WTC11 (cell line): ENCODE data around the gene RFX7. TPM values are rescaled to one million over a fixed set of nuclear protein-coding genes. Genes with fewer than 3 reads are reported as not detected.

Experiments used
- ATAC-seq: fragments of 200-7000 bp; cut with Tn5 transposase; 2 replicates; pipeline ENCODE4 v1.10.0; 2021; ENCODE audit warnings: mild to moderate bottlenecking, moderate library complexity
- Bru-seq: library from RNA; stranded (reverse); fragments of 400-500 nt; gene quantifications from one replicate; lab custom pipeline; 2021; lab: Mats Ljungman, UMichigan
- CTCF ChIA-PET: fragments of 300-600 bp; sonication (Branson Sonifier 250); formaldehyde crosslinking; loops from one replicate; lab custom pipeline; 2021; ENCODE audit warnings: antibody characterized with exemption; lab: Charles Lee
- POLR2A ChIA-PET: fragments of 350-600 bp; sonication (Branson Sonifier 250); formaldehyde crosslinking; loops from one replicate; lab custom pipeline; 2021; ENCODE audit warnings: antibody characterized with exemption; lab: Charles Lee
- DNase-seq: peaks from one replicate; pipeline ENCODE4 v3.0.0; 2021; ENCODE audit warnings: low spot score
- H3K27ac Mint-ChIP-seq: 2 replicates; pipeline ENCODE4 v1.8.0; 2021; ENCODE audit warnings: mixed read lengths
- H3K27me3 Mint-ChIP-seq: 2 replicates; pipeline ENCODE4 v1.8.0; 2021; ENCODE audit warnings: low read depth, mild to moderate bottlenecking, moderate library complexity, mixed read lengths
- H3K36me3 Mint-ChIP-seq: 2 replicates; pipeline ENCODE4 v1.8.0; 2021; ENCODE audit warnings: mixed read lengths
- H3K4me1 Mint-ChIP-seq: 2 replicates; pipeline ENCODE4 v1.8.0; 2022; ENCODE audit warnings: mixed read lengths
- H3K4me3 Mint-ChIP-seq: 2 replicates; pipeline ENCODE4 v1.8.0; 2021; ENCODE audit warnings: mild to moderate bottlenecking, moderate library complexity, mixed read lengths
- H3K9me3 Mint-ChIP-seq: 2 replicates; pipeline ENCODE4 v1.8.0; 2021; ENCODE audit warnings: mixed read lengths
- ATF1 ChIP-seq: sonication (generic); formaldehyde crosslinking; IDR thresholded peaks from 2 replicates; pipeline ENCODE4 v1.8.1; 2023; ENCODE audit warnings: mild to moderate bottlenecking, moderate library complexity, missing genetic modification reagents
- ETV6 ChIP-seq: sonication (generic); formaldehyde crosslinking; IDR thresholded peaks from 2 replicates; pipeline ENCODE4 v1.8.1; 2022; ENCODE audit warnings: mild to moderate bottlenecking, missing genetic modification reagents
- GRHL2 ChIP-seq: fragments of 250-450 bp; sonication (Bioruptor Pico); IDR thresholded peaks from 2 replicates; pipeline ENCODE4 v1.8.0; 2022; ENCODE audit warnings: mild to moderate bottlenecking, moderate library complexity; ENCODE audit not compliant: insufficient replicate concordance, severe bottlenecking
- KAT7 ChIP-seq: sonication (generic); formaldehyde crosslinking; IDR thresholded peaks from 2 replicates; pipeline ENCODE4 v1.8.1; 2023; ENCODE audit warnings: missing genetic modification reagents, mild to moderate bottlenecking, borderline replicate concordance
- MYBL2 ChIP-seq: sonication (generic); formaldehyde crosslinking; IDR thresholded peaks from 2 replicates; pipeline ENCODE4 v1.8.1; 2023; ENCODE audit warnings: mild to moderate bottlenecking, moderate library complexity, missing genetic modification reagents
- NR1H2 ChIP-seq: sonication (generic); formaldehyde crosslinking; IDR thresholded peaks from 2 replicates; pipeline ENCODE4 v1.9.0; 2021; ENCODE audit warnings: mild to moderate bottlenecking, moderate library complexity, missing genetic modification reagents
- SMAD4 ChIP-seq: sonication (generic); formaldehyde crosslinking; IDR thresholded peaks from 2 replicates; pipeline ENCODE4 v1.8.0; 2022; ENCODE audit warnings: mild to moderate bottlenecking, missing genetic modification reagents
- SP1 ChIP-seq: sonication (generic); formaldehyde crosslinking; conservative IDR thresholded peaks from 2 replicates; pipeline ENCODE4 v1.8.1; 2022; ENCODE audit warnings: missing genetic modification reagents
- TCF7 ChIP-seq: sonication (generic); formaldehyde crosslinking; IDR thresholded peaks from 2 replicates; pipeline ENCODE4 v1.8.0; 2022; ENCODE audit warnings: mild to moderate bottlenecking, low read depth, missing genetic modification reagents, moderate library complexity
- ZNF138 ChIP-seq: sonication (generic); formaldehyde crosslinking; conservative IDR thresholded peaks from 2 replicates; pipeline ENCODE4 v1.8.1; 2022; ENCODE audit warnings: mild to moderate bottlenecking, moderate library complexity, missing genetic modification reagents
- ZNF219 ChIP-seq: sonication (generic); formaldehyde crosslinking; IDR thresholded peaks from 2 replicates; pipeline ENCODE4 v1.8.0; 2023; ENCODE audit warnings: missing genetic modification reagents, mild to moderate bottlenecking, borderline replicate concordance
- ZNF423 ChIP-seq: fragments of 250-450 bp; sonication (Bioruptor Pico); IDR thresholded peaks from 2 replicates; pipeline ENCODE4 v2.1.2; 2022; ENCODE audit warnings: mild to moderate bottlenecking, moderate library complexity
- long read RNA-seq, 3 experiments: library from RNA in 1 of 3; library from capped mRNA in 1 of 3; library from polyadenylated mRNA in 1 of 3; unstranded in 2 of 3; stranded (forward) in 1 of 3; transcript quantifications; one replicate each; pipeline ENCODE4 v2.0.0, GENCODE V29; 2021
- total RNA-seq: library from RNA; stranded (reverse); gene quantifications from 3 replicates; pipeline ENCODE4 v1.2.3, GENCODE V29; 2021
- TF ChIP-seq, protein P1 (sequence below): sonication (generic); formaldehyde crosslinking; IDR thresholded peaks from 2 replicates; pipeline ENCODE4 v1.8.0; 2023; ENCODE audit warnings: mild to moderate bottlenecking, missing genetic modification reagents
- TF ChIP-seq, protein P2 (sequence below): sonication (generic); formaldehyde crosslinking; IDR thresholded peaks from 2 replicates; pipeline ENCODE4 v1.8.1; 2023; ENCODE audit warnings: mild to moderate bottlenecking, missing genetic modification reagents, moderate library complexity
- TF ChIP-seq, protein P3 (sequence below): sonication (generic); formaldehyde crosslinking; IDR thresholded peaks from 2 replicates; pipeline ENCODE4 v1.8.1; 2023; ENCODE audit warnings: mild to moderate bottlenecking, missing genetic modification reagents, moderate library complexity
- TF ChIP-seq, protein P4 (sequence below): sonication (generic); formaldehyde crosslinking; IDR thresholded peaks from 2 replicates; pipeline ENCODE4 v1.8.1; 2023; ENCODE audit warnings: mild to moderate bottlenecking, missing genetic modification reagents, borderline replicate concordance
- TF ChIP-seq, protein P5 (sequence below): fragments of 250-450 bp; sonication (Bioruptor Pico); IDR thresholded peaks from 2 replicates; pipeline ENCODE4 v1.9.0; 2021; ENCODE audit warnings: mild to moderate bottlenecking

Gene RFX7
- total RNA-seq: 36.0 to 38.0 TPM (median 36.0 TPM) in 3 replicates
- percentile 94 among the genes with signal in this experiment for Bru-seq, nascent RNA
- long read RNA-seq, experiment 1, full-length matches to known transcripts: 22 of 94 reads
- long read RNA-seq, experiment 1, partial matches to known transcripts: 5 of 94 reads
- long read RNA-seq, experiment 1, other reads (novel, unspliced or antisense): 67 of 94 reads
- long read RNA-seq, experiment 2, full-length matches to known transcripts: 1 of 28 reads
- long read RNA-seq, experiment 2, partial matches to known transcripts: 2 of 28 reads
- long read RNA-seq, experiment 2, other reads (novel, unspliced or antisense): 25 of 28 reads
- long read RNA-seq, experiment 3, partial matches to known transcripts: 1 of 3 reads
- long read RNA-seq, experiment 3, other reads (novel, unspliced or antisense): 2 of 3 reads

DNA sequence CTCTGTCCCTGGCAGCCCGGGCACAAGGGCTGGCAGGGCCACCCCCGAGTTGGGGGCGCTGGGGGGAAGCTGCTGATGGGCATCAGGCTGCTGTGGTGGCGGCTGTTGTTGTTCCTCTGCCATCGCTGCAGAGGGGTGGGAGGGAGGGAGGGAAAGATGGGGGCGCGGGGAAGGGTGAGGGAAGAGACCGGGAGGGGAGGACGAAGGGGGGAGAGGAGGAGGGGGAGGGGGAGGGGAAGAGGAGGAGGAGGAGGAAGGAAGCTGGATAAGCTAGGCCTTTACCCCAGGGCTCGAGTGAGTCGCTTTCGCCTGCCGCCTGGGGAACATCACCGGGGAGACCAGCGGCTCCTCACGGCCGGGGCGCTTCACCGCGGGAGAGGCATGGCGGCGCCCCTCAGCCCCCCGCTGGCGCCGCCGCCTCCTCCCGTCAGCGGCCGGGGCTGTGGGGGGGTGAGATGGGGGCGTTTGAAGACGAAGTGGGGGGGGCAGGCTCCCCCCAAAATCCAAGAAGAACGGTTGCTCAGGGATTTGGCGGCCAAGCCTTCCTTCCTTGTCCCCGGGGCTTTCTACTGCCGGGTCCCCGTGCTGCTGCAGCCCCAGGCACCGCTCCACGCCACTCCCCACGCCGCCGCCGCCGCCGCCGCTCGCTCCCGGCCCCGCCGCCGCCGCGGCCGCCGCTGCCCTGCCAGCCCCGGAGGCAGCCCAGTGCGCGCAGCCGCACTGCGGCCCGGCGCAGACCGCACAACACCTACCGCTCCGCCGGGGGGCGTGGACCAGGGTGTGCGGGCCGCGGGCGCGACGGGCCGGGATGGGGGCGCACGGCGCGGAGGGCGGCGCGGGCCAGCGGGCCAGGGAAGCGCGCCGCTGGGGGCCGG lies at the start of gene RFX7:
RFX7 (minus strand) TSS at position 717 of the 875 bp plus-strand sequence; CDS start at position 123, 594 bp downstream.
- peak within 1 kb of the TSS; percentile 94 for H3K4me3 Mint-ChIP-seq
- peaks cover 37% of the 10 kb centered on the region for H3K4me1 Mint-ChIP-seq
- peak; percentile 62 for ATAC-seq
- TF ChIP-seq SP1 (CRISPR knock-in tag) (0 out of 2 replicates have a peak, but pooled peaks have one; percentile 25), ATF1 (no peak), ZNF423 (CRISPR knock-in tag) (peak; percentile 57; the same call in 1 of the 2 replicates), SMAD4 (CRISPR knock-in tag) (no peak), GRHL2 (CRISPR knock-in tag) (no peak), KAT7 (0 out of 2 replicates have a peak, but pooled peaks have one; percentile 89), MYBL2 (no peak), NR1H2 (no peak), ZNF219 (no peak), TCF7 (CRISPR knock-in tag) (no peak), ETV6 (CRISPR knock-in tag) (no peak), ZNF138 (CRISPR knock-in tag) (no peak)
- TF ChIP-seq, protein P1, sequence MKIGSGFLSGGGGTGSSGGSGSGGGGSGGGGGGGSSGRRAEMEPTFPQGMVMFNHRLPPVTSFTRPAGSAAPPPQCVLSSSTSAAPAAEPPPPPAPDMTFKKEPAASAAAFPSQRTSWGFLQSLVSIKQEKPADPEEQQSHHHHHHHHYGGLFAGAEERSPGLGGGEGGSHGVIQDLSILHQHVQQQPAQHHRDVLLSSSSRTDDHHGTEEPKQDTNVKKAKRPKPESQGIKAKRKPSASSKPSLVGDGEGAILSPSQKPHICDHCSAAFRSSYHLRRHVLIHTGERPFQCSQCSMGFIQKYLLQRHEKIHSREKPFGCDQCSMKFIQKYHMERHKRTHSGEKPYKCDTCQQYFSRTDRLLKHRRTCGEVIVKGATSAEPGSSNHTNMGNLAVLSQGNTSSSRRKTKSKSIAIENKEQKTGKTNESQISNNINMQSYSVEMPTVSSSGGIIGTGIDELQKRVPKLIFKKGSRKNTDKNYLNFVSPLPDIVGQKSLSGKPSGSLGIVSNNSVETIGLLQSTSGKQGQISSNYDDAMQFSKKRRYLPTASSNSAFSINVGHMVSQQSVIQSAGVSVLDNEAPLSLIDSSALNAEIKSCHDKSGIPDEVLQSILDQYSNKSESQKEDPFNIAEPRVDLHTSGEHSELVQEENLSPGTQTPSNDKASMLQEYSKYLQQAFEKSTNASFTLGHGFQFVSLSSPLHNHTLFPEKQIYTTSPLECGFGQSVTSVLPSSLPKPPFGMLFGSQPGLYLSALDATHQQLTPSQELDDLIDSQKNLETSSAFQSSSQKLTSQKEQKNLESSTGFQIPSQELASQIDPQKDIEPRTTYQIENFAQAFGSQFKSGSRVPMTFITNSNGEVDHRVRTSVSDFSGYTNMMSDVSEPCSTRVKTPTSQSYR (CRISPR knock-in tag): 0 out of 2 replicates have a peak, but pooled peaks have one; percentile 15
- TF ChIP-seq, protein P2, sequence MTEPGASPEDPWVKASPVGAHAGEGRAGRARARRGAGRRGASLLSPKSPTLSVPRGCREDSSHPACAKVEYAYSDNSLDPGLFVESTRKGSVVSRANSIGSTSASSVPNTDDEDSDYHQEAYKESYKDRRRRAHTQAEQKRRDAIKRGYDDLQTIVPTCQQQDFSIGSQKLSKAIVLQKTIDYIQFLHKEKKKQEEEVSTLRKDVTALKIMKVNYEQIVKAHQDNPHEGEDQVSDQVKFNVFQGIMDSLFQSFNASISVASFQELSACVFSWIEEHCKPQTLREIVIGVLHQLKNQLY (CRISPR knock-in tag): no peak
- TF ChIP-seq, protein P3, sequence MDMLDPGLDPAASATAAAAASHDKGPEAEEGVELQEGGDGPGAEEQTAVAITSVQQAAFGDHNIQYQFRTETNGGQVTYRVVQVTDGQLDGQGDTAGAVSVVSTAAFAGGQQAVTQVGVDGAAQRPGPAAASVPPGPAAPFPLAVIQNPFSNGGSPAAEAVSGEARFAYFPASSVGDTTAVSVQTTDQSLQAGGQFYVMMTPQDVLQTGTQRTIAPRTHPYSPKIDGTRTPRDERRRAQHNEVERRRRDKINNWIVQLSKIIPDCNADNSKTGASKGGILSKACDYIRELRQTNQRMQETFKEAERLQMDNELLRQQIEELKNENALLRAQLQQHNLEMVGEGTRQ (CRISPR knock-in tag): no peak
- TF ChIP-seq, protein P4, sequence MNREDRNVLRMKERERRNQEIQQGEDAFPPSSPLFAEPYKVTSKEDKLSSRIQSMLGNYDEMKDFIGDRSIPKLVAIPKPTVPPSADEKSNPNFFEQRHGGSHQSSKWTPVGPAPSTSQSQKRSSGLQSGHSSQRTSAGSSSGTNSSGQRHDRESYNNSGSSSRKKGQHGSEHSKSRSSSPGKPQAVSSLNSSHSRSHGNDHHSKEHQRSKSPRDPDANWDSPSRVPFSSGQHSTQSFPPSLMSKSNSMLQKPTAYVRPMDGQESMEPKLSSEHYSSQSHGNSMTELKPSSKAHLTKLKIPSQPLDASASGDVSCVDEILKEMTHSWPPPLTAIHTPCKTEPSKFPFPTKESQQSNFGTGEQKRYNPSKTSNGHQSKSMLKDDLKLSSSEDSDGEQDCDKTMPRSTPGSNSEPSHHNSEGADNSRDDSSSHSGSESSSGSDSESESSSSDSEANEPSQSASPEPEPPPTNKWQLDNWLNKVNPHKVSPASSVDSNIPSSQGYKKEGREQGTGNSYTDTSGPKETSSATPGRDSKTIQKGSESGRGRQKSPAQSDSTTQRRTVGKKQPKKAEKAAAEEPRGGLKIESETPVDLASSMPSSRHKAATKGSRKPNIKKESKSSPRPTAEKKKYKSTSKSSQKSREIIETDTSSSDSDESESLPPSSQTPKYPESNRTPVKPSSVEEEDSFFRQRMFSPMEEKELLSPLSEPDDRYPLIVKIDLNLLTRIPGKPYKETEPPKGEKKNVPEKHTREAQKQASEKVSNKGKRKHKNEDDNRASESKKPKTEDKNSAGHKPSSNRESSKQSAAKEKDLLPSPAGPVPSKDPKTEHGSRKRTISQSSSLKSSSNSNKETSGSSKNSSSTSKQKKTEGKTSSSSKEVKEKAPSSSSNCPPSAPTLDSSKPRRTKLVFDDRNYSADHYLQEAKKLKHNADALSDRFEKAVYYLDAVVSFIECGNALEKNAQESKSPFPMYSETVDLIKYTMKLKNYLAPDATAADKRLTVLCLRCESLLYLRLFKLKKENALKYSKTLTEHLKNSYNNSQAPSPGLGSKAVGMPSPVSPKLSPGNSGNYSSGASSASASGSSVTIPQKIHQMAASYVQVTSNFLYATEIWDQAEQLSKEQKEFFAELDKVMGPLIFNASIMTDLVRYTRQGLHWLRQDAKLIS (CRISPR knock-in tag): no peak
- TF ChIP-seq, protein P5, sequence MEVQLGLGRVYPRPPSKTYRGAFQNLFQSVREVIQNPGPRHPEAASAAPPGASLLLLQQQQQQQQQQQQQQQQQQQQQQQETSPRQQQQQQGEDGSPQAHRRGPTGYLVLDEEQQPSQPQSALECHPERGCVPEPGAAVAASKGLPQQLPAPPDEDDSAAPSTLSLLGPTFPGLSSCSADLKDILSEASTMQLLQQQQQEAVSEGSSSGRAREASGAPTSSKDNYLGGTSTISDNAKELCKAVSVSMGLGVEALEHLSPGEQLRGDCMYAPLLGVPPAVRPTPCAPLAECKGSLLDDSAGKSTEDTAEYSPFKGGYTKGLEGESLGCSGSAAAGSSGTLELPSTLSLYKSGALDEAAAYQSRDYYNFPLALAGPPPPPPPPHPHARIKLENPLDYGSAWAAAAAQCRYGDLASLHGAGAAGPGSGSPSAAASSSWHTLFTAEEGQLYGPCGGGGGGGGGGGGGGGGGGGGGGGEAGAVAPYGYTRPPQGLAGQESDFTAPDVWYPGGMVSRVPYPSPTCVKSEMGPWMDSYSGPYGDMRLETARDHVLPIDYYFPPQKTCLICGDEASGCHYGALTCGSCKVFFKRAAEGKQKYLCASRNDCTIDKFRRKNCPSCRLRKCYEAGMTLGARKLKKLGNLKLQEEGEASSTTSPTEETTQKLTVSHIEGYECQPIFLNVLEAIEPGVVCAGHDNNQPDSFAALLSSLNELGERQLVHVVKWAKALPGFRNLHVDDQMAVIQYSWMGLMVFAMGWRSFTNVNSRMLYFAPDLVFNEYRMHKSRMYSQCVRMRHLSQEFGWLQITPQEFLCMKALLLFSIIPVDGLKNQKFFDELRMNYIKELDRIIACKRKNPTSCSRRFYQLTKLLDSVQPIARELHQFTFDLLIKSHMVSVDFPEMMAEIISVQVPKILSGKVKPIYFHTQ (CRISPR knock-in tag): no peak
- ChIA-PET CTCF (no interaction called here), POLR2A (no interaction called here)
- H3K36me3 Mint-ChIP-seq: peaks cover 7% of the 10 kb centered on the region
- H3K27ac Mint-ChIP-seq: peak within 1 kb of the TSS; percentile 98
- H3K27me3 Mint-ChIP-seq: no peaks in the 10 kb centered on the region
- peak; percentile 82 for DNase-seq
- no peaks in the 10 kb centered on the region for H3K9me3 Mint-ChIP-seq
